RWPE2 (cell line): Measurements from ENCODE around the gene CDR2.

ENCODE experiments used
- ATAC-seq: fragments of 200-7000 bp; cut with Tn5 transposase; 3 replicates; pipeline ENCODE4 v1.9.1; 2021; ENCODE audit warnings: low read depth
- DNase-seq: peaks from one replicate; pipeline ENCODE4 v3.0.0-alpha.2; 2020; ENCODE audit warnings: low spot score
- H3K27ac ChIP-seq: fragments of 450-650 bp; 2 replicates; pipeline ENCODE4 v1.5.1; 2017; ENCODE audit warnings: mild to moderate bottlenecking; ENCODE audit not compliant: poor library complexity, severe bottlenecking
- H3K27me3 ChIP-seq: fragments of 250-450 bp; sonication (Bioruptor Pico); 2 replicates; pipeline ENCODE4 v1.5.1; 2021; ENCODE audit warnings: mild to moderate bottlenecking, moderate library complexity; ENCODE audit not compliant: insufficient read depth, poor library complexity, severe bottlenecking
- H3K36me3 ChIP-seq: fragments of 250-450 bp; sonication (Bioruptor Pico); 2 replicates; pipeline ENCODE4 v1.5.1; 2020; ENCODE audit warnings: low read depth, mild to moderate bottlenecking, moderate library complexity
- H3K4me1 ChIP-seq: fragments of 250-450 bp; sonication (Bioruptor Pico); 2 replicates; pipeline ENCODE4 v1.5.1; 2021; ENCODE audit warnings: mild to moderate bottlenecking, moderate library complexity; ENCODE audit not compliant: insufficient read depth, poor library complexity, severe bottlenecking
- H3K4me3 ChIP-seq: fragments of 250-450 bp; sonication (Bioruptor Pico); 2 replicates; pipeline ENCODE4 v1.5.1; 2021; ENCODE audit warnings: mild to moderate bottlenecking, moderate library complexity; ENCODE audit not compliant: severe bottlenecking
- H3K9me3 ChIP-seq: fragments of 250-450 bp; sonication (Bioruptor Pico); 2 replicates; pipeline ENCODE4 v1.5.1; 2021; ENCODE audit warnings: mild to moderate bottlenecking, moderate library complexity; ENCODE audit not compliant: severe bottlenecking
- CTCF ChIP-seq: fragments of 450-650 bp; IDR thresholded peaks from one replicate; pipeline ENCODE4 v1.5.1; 2017; ENCODE audit warnings: mild to moderate bottlenecking, moderate library complexity; ENCODE audit not compliant: poor library complexity, severe bottlenecking

CDR2 gene

DNA sequence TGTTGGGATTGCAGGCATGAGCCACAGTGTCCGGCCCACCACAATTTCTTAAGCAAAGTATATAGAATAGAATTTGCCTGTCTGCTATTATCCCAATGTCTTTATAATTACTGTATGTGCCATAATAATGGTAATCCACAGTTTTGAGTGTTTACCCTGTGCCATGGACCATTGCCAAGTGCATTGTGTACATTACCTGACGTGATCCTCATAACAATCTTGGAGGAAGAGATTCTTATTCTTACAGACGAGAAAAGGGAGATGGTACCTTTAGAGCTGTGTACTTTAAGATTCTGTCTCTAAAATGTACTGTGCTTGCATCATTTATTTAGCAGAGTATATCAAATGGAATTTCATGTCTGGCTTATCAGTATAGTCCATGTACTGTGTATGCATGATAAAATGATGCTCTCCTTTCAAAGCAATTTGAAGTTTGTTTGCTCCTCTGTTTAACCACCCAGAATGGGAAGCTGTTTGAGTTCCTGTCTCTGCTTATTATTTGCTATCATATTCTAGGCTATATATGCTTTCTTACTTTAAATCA is 13.8 kb upstream of the CDR2 start:
- no peak for TF ChIP-seq CTCF
- no peak for DNase-seq
- Histone ChIP-seq H3K27ac (peak overlapping the region; percentile 33), H3K4me3 (no peak overlapping the region), H3K9me3 (no peaks in the 10 kb centered on the region), H3K36me3 (no peaks in the 10 kb centered on the region), H3K4me1 (peaks cover 16% of the 10 kb centered on the region), H3K27me3 (no peaks in the 10 kb centered on the region)
- ATAC-seq = peak; percentile 12; the same call in 1 of the 3 replicates

GRCh38 chr16:22386976-22387375 is 12.6 kb upstream of the CDR2 start:
- no peaks in the 10 kb centered on the region for H3K36me3 ChIP-seq
- no peaks in the 10 kb centered on the region for H3K27me3 ChIP-seq
- H3K4me1 ChIP-seq = peaks cover 16% of the 10 kb centered on the region
- TF ChIP-seq CTCF = no peak
- DNase-seq (no peak), ATAC-seq (peak; percentile 91)
- no peak overlapping the region for H3K4me3 ChIP-seq
- H3K9me3 ChIP-seq = no peaks in the 10 kb centered on the region
- peak overlapping the region; percentile 33 for H3K27ac ChIP-seq

DNA sequence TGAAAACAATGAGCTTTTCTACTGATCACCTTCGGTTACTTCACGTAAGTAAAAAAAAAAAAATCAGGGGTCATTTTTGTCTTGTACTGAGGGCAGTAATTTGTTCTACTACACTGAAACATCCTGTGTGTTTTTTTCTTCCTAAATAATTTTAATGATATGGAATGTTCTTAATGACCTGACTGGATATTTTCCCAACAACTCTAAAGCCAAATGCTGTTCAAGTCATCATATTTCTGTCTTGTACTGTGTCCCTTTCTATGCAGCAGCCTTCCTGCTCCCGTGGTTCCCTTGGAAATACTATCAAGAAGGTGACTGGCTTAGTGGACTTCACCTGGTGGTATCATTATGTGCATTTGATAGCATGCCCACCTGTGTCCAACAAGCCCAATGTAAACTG is 10.8 kb upstream of the CDR2 start:
- H3K9me3 ChIP-seq = no peaks in the 10 kb centered on the region
- H3K27me3 ChIP-seq = no peaks in the 10 kb centered on the region
- no peak for TF ChIP-seq CTCF
- H3K4me1 ChIP-seq = peaks cover 16% of the 10 kb centered on the region
- H3K4me3 ChIP-seq = no peak overlapping the region
- no peak overlapping the region for H3K27ac ChIP-seq
- DNase-seq (no peak), ATAC-seq (no peak)
- no peaks in the 10 kb centered on the region for H3K36me3 ChIP-seq

DNA sequence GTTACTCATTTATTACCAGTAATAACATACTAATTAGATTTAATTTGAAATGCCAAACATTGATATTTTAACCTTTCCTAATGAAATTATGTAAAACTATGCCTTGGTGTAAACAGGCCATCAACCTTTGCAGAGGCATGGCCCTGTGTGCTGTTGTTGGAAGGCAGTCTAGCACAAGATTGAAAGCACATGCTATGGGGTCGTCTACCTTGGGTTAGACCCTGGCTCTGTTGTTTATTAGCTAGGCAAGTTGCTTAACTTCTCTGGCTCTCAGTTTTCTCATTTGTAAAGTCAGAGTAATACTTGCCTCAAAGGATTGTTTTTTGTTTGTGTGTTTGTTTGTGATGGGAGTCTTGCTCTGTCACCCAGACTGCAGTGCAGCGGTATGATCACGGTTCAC is 9.4 kb upstream of the CDR2 start:
- H3K9me3 ChIP-seq = no peaks in the 10 kb centered on the region
- DNase-seq (no peak), ATAC-seq (no peak)
- no peaks in the 10 kb centered on the region for H3K36me3 ChIP-seq
- H3K27me3 ChIP-seq = no peaks in the 10 kb centered on the region
- peaks cover 16% of the 10 kb centered on the region for H3K4me1 ChIP-seq
- H3K4me3 ChIP-seq = no peak overlapping the region
- no peak overlapping the region for H3K27ac ChIP-seq
- no peak for TF ChIP-seq CTCF

DNA sequence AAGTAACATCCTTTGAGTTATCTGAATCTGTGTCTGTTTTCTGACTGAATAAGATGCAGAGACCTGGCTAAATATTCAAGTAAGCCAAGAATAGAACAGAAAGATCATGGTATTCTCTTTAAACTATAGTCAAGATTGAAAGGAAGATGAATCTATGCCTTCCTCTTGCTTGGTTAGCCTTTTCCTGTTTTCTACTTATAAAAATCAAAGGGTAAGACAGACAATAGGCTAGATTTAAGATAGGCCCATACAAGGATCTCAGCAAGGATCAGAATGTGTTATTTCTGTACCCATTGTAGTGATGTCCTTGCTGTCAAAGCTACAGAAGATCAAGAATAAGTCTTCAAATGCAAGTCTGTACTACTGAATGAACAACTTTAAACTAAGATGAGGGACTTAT is 7.0 kb upstream of the CDR2 start:
- Histone ChIP-seq H3K4me1 (no peaks in the 10 kb centered on the region), H3K36me3 (no peaks in the 10 kb centered on the region), H3K9me3 (no peaks in the 10 kb centered on the region), H3K4me3 (no peak overlapping the region), H3K27me3 (no peaks in the 10 kb centered on the region), H3K27ac (no peak overlapping the region)
- no peak for TF ChIP-seq CTCF
- ATAC-seq (no peak), DNase-seq (no peak)
